Neural progenitor cell (in vitro differentiated cells): ENCODE measurements around the gene GABRG2. TPM values are rescaled to one million over a fixed set of nuclear protein-coding genes. Genes with fewer than 3 reads are reported as not detected.
A peak's percentile ranks its signal among the peaks of the same experiment; 100 is the strongest.

Source experiments
- DNase-seq: peaks from one replicate; pipeline ENCODE4 v3.0.0-alpha.2; 2016; ENCODE audit warnings: low spot score
- H2AFZ ChIP-seq: fragments of 200-600 bp; sonication (generic); replicated peaks from 2 replicates; pipeline ENCODE4 v1.6.1; 2016; ENCODE audit warnings: antibody characterized with exemption
- H3F3A ChIP-seq: fragments of 200-600 bp; sonication (generic); 2 replicates; pipeline ENCODE4 v1.6.1; 2016; ENCODE audit warnings: antibody characterized with exemption, low read depth
- H3K27ac ChIP-seq: fragments of 200-600 bp; sonication (generic); 2 replicates; pipeline ENCODE4 v1.5.1; 2016; ENCODE audit warnings: mild to moderate bottlenecking
- H3K27me3 ChIP-seq: fragments of 200-600 bp; sonication (generic); 2 replicates; pipeline ENCODE4 v1.6.1; 2016; ENCODE audit warnings: mild to moderate bottlenecking, moderate library complexity
- H3K36me3 ChIP-seq: fragments of 200-600 bp; sonication (generic); 2 replicates; pipeline ENCODE4 v1.5.1; 2016
- H3K4me1 ChIP-seq: fragments of 200-600 bp; sonication (generic); 2 replicates; pipeline ENCODE4 v1.6.1; 2016; ENCODE audit warnings: mixed run types
- H3K4me2 ChIP-seq: fragments of 200-600 bp; sonication (generic); 2 replicates; pipeline ENCODE4 v1.6.1; 2016
- H3K4me3 ChIP-seq: fragments of 200-600 bp; sonication (generic); 2 replicates; pipeline ENCODE4 v1.5.1; 2016
- H3K79me2 ChIP-seq: fragments of 200-600 bp; sonication (generic); 2 replicates; pipeline ENCODE4 v1.6.1; 2016; ENCODE audit warnings: low read depth
- H3K9ac ChIP-seq: fragments of 200-600 bp; sonication (generic); 2 replicates; pipeline ENCODE4 v1.6.1; 2016
- H3K9me3 ChIP-seq: fragments of 200-600 bp; sonication (generic); 2 replicates; pipeline ENCODE4 v1.5.1; 2016; ENCODE audit warnings: low read depth
- H4K20me1 ChIP-seq: fragments of 200-600 bp; sonication (generic); 2 replicates; pipeline ENCODE4 v1.6.1; 2016; ENCODE audit warnings: low read depth
- H3K27ac Mint-ChIP-seq: 3 replicates; pipeline ENCODE4 v1.8.0; 2021; ENCODE audit warnings: mixed read lengths
- H3K27me3 Mint-ChIP-seq: 2 replicates; pipeline ENCODE4 v1.8.0; 2022; ENCODE audit warnings: low read depth, mild to moderate bottlenecking, inconsistent platforms, moderate library complexity, mixed read lengths; ENCODE audit not compliant: insufficient read depth
- H3K36me3 Mint-ChIP-seq: 3 replicates; pipeline ENCODE4 v1.8.0; 2021; ENCODE audit warnings: mixed read lengths
- H3K4me1 Mint-ChIP-seq: 3 replicates; pipeline ENCODE4 v1.8.0; 2021; ENCODE audit warnings: mixed read lengths
- H3K4me3 Mint-ChIP-seq: 3 replicates; pipeline ENCODE4 v1.8.0; 2021; ENCODE audit warnings: mild to moderate bottlenecking, moderate library complexity, mixed read lengths
- H3K9me3 Mint-ChIP-seq: 3 replicates; pipeline ENCODE4 v1.8.0; 2020; ENCODE audit warnings: mixed read lengths
- CTCF ChIP-seq: fragments of 200-600 bp; sonication (generic); IDR thresholded peaks from 2 replicates; pipeline ENCODE4 v1.5.1; 2017; ENCODE audit warnings: antibody characterized with exemption, mild to moderate bottlenecking
- EZH2 ChIP-seq: fragments of 200-600 bp; sonication (generic); IDR thresholded peaks from 2 replicates; pipeline ENCODE4 v1.6.1; 2017; ENCODE audit warnings: antibody characterized with exemption, mild to moderate bottlenecking, moderate library complexity
- EZH2phosphoT487 ChIP-seq: fragments of 200-600 bp; sonication (generic); IDR thresholded peaks from 2 replicates; pipeline ENCODE4 v1.6.1; 2017; ENCODE audit warnings: antibody characterized with exemption
- total RNA-seq: library from RNA; depleted of rRNA; stranded (reverse); fragments of >200 nt; gene quantifications from 2 replicates; pipeline ENCODE4 v1.2.3, GENCODE V29; 2015; ENCODE audit warnings: low replicate concordance

Gene GABRG2
- total RNA-seq, 1 donor from 2014 or later, result 0.64 TPM

GRCh38 chr5:162091336-162091735 lies 23.8 kb downstream of the GABRG2 start:
- TF ChIP-seq EZH2phosphoT487 (no peak), EZH2 (no peak), CTCF (no peak)
- no peak overlapping the region for H3K9ac ChIP-seq
- H3K4me1 ChIP-seq, result peaks cover 2% of the 10 kb centered on the region
- no peak overlapping the region for H3K4me2 ChIP-seq
- H3F3A ChIP-seq, result no peaks in the 10 kb centered on the region
- no peaks in the 10 kb centered on the region for H3K4me1 Mint-ChIP-seq
- no peaks in the 10 kb centered on the region for H3K79me2 ChIP-seq
- no peaks in the 10 kb centered on the region for H3K36me3 ChIP-seq
- peaks cover 2% of the 10 kb centered on the region for H3K27me3 Mint-ChIP-seq
- H3K4me3 Mint-ChIP-seq, result no peak overlapping the region
- H2AFZ ChIP-seq, result no peak overlapping the region
- H4K20me1 ChIP-seq, result no peaks in the 10 kb centered on the region
- H3K27me3 ChIP-seq, result no peaks in the 10 kb centered on the region
- H3K27ac ChIP-seq, result no peak overlapping the region
- H3K9me3 Mint-ChIP-seq, result no peaks in the 10 kb centered on the region
- no peak overlapping the region for H3K27ac Mint-ChIP-seq
- no peak overlapping the region for H3K4me3 ChIP-seq
- DNase-seq, result no peak
- H3K36me3 Mint-ChIP-seq, result no peaks in the 10 kb centered on the region
- no peaks in the 10 kb centered on the region for H3K9me3 ChIP-seq

- no peaks in the 10 kb centered on the region for H4K20me1 ChIP-seq
- Mint-ChIP-seq H3K4me1 (no peaks in the 10 kb centered on the region), H3K36me3 (no peaks in the 10 kb centered on the region), H3K4me3 (no peak overlapping the region), H3K27ac (no peak overlapping the region), H3K9me3 (no peaks in the 10 kb centered on the region), H3K27me3 (peaks cover 2% of the 10 kb centered on the region)
- no peak overlapping the region for H3K27ac ChIP-seq
- no peak overlapping the region for H2AFZ ChIP-seq
- H3K27me3 ChIP-seq, result no peaks in the 10 kb centered on the region
- TF ChIP-seq EZH2 (no peak), CTCF (peak; percentile 30), EZH2phosphoT487 (no peak)
- H3K4me2 ChIP-seq, result no peak overlapping the region
- no peak overlapping the region for H3K4me3 ChIP-seq
- DNase-seq, result peak; percentile 29
- H3K79me2 ChIP-seq, result no peaks in the 10 kb centered on the region
- H3K36me3 ChIP-seq, result no peaks in the 10 kb centered on the region
- H3K9ac ChIP-seq, result no peak overlapping the region
- H3K9me3 ChIP-seq, result no peaks in the 10 kb centered on the region
- peaks cover 8% of the 10 kb centered on the region for H3K4me1 ChIP-seq
- H3F3A ChIP-seq, result no peaks in the 10 kb centered on the region
These were observed 28.9 kb downstream of the GABRG2 start for GRCh38 chr5:162096448-162096847.

- Mint-ChIP-seq H3K36me3 (no peaks in the 10 kb centered on the region), H3K9me3 (no peaks in the 10 kb centered on the region), H3K27ac (no peak overlapping the region), H3K4me1 (no peaks in the 10 kb centered on the region), H3K27me3 (no peaks in the 10 kb centered on the region), H3K4me3 (no peak overlapping the region)
- no peak for DNase-seq
- Histone ChIP-seq H3K4me1 (no peaks in the 10 kb centered on the region), H3K36me3 (no peaks in the 10 kb centered on the region), H3K27me3 (no peaks in the 10 kb centered on the region), H3K4me3 (no peak overlapping the region), H3K27ac (no peak overlapping the region), H3K9ac (no peak overlapping the region), H3K4me2 (no peak overlapping the region), H2AFZ (no peak overlapping the region), H4K20me1 (no peaks in the 10 kb centered on the region), H3K79me2 (no peaks in the 10 kb centered on the region), H3K9me3 (no peaks in the 10 kb centered on the region), H3F3A (no peaks in the 10 kb centered on the region)
- no peak for TF ChIP-seq EZH2phosphoT487
- no peak for TF ChIP-seq EZH2
- no peak for TF ChIP-seq CTCF
These were observed 40.0 kb downstream of the GABRG2 start for GRCh38 chr5:162107591-162107990.

GRCh38 chr5:162119801-162120200 lies 52.2 kb downstream of the GABRG2 start:
- H3K4me3 Mint-ChIP-seq, result no peak overlapping the region
- H3K4me3 ChIP-seq, result no peak overlapping the region
- no peak overlapping the region for H3K27ac ChIP-seq
- H3K36me3 Mint-ChIP-seq, result no peaks in the 10 kb centered on the region
- no peaks in the 10 kb centered on the region for H3K36me3 ChIP-seq
- no peak for TF ChIP-seq CTCF
- TF ChIP-seq EZH2phosphoT487, result no peak
- TF ChIP-seq EZH2, result no peak
- no peaks in the 10 kb centered on the region for H3K79me2 ChIP-seq
- no peak overlapping the region for H3K9ac ChIP-seq
- no peak for DNase-seq
- H3K4me1 ChIP-seq, result no peaks in the 10 kb centered on the region
- no peaks in the 10 kb centered on the region for H3F3A ChIP-seq
- H2AFZ ChIP-seq, result no peak overlapping the region
- H3K27me3 Mint-ChIP-seq, result no peaks in the 10 kb centered on the region
- H3K9me3 ChIP-seq, result no peaks in the 10 kb centered on the region
- no peaks in the 10 kb centered on the region for H3K9me3 Mint-ChIP-seq
- H3K27ac Mint-ChIP-seq, result no peak overlapping the region
- no peak overlapping the region for H3K4me2 ChIP-seq
- no peaks in the 10 kb centered on the region for H4K20me1 ChIP-seq
- H3K4me1 Mint-ChIP-seq, result no peaks in the 10 kb centered on the region
- no peaks in the 10 kb centered on the region for H3K27me3 ChIP-seq
